Central memory CD4-positive, alpha-beta T cell (primary cell): ENCODE data around the gene COX4I2.
"Not testable (repeated sequence)": the region's sequence is repeated elsewhere in the genome, so short reads cannot be mapped to it uniquely, and the experiment has no call there.

Source experiments
- DNase-seq: peaks from one replicate; pipeline ENCODE4 v3.0.0; 2022

COX4I2 gene

GRCh38 chr20:31661625-31662371, 24.1 kb downstream of the COX4I2 start:
- peak; percentile 67 for DNase-seq

DNA sequence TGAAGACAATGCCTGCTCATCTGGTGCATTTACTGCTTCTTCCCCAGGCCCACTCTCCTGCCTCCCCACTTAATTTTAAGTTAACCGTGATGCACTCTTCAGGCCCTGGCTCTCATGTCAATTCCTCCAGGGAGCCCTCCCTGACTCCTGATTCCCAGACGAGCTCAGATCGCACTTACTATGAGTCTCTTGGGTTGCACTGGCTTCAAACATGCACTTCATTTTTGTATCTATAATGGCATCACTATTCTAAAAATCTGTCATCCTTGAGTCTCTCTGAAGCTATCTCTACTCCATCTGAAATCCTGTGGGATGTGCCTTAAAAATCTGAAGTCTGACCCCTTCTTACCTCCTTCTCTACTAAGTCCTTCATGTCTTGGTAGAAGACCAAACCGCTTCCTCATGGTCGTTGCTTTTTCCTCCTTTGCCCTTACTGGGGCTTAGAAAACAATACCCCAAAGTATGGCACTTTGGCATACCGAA, 24.7 kb downstream of the COX4I2 start:
- DNase-seq = no peak

DNA sequence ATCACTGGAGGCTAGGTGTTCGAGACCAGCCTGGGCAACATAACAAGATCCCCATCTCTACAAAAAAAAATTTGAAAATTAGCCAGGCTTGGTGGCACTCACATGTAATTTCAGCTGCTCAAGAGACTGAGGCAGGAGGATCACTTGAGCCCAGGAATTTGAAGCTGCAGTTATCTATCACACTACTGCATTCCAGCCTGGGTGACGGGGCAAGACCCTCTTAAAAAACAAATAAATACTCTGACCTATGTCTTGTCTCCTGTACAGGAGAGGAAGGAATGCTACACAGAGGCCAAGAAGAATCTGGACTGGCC, 25.8 kb downstream of the COX4I2 start:
- no peak for DNase-seq

DNA sequence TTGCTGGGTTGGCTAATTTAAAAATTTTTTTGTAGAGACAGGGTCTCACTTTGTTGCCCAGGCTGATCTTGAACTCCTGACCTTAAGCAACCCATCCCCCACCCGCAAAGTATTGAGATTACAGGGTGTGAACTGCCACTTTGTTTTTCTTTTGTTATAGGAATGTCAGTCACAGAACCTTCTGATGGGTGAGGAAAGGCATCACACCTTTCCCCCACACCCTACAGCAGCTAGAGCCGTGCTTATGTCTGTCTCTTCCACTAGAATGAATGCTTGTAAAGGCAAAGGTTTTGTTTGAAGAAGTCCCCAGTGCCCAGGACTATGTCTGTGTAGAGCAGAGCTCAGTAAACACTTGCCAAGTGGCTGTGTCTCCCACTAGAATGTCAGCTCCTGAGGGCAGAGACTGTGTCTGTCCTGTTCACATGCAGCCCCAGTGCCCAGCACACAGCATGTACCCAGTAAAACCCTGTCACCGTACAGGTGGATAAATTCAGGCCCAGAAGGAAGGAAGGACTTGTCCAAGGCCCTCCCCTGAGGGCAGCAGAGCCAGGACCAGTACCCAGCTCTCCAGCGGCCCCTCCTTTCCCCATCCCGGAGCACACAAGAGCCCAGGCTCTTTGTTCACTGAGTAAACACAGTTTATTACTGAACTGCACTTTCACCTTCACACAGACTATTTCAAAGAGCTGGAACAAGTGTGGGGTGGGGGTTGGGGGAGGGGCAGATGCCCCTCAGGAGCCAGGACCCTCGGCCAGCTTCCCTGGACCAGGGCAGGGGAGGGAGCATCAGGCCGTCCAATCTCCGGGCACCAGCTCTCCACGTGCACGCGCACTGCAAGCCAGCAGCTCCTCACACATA, 26.4 kb downstream of the COX4I2 start:
- no peak for DNase-seq

GRCh38 chr20:31664696-31665354, 27.1 kb downstream of the COX4I2 start:
- no peak for DNase-seq

DNA sequence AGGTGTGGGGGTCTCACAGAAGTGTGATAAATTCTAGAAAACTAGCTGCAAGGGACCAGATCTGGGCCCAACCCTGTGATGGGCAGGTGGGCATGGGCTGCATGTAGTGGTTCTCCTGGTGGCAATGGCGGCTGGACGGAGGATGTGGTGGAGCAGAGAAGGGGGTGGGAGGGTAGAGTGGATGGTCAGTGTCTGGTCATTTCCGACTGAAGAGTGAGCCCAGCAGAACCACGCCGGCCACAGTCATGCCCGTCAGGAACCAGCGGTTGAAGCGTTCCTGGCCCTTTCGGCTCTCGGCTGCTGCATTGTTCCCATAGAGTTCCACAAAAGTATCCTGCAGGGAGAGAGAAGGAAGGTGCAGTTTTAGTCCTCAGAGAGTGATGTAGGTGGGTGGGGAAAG, 28.0 kb downstream of the COX4I2 start:
- DNase-seq = no peak

GRCh38 chr20:31666258-31667042, 28.7 kb downstream of the COX4I2 start:
- peak; percentile 19 for DNase-seq

DNA sequence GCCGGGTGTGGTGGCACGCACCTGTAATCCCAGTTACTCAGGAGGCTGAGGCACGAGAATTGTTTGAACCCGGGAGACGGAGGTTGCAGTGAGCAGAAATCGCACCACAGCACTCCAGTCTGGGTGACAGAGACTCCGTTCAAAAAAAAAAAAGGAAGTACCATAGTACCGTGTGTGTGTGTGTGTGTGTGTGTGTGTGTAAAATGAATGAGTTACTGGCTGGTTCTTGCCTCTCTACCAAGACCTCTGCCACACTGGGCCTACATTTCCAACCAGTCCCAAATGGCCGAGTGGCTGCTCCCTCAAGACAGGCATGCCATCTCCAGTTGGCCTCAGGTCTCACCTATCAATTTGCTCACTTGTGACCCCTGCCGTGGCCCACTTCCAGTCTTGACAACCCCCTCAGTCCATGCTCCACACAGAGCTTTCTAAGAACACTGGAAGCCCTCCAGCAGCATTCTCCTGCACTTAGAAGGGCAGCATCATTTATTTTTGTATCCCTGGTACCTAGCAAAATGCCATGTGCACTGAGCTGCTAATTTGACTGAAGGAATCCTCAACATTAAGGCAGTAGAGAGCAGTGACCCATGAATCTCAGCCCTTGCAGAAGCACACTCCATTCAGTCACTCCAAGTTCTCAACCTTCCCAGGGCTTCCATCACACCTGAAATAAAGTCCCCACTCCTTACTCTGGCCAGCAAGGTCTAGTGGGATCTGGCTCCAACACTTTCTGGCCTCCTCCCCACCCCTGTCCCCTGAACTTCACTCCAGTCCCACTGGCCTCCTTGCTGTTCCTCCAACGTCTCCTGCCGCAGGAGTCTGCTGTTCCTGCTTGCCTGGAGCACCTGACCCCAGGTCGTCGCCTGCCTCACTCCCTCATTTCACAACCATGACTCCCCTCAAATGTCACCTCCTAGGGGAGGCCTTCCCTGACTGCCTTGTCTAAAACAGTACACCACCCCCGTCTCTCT, 29.9 kb downstream of the COX4I2 start:
- no peak for DNase-seq

GRCh38 chr20:31668944-31669343, 31.2 kb downstream of the COX4I2 start:
- not testable (repeated sequence) for DNase-seq

- DNase-seq = no peak
Measured at GRCh38 chr20:31669876-31670275, 32.2 kb downstream of the COX4I2 start.

DNA sequence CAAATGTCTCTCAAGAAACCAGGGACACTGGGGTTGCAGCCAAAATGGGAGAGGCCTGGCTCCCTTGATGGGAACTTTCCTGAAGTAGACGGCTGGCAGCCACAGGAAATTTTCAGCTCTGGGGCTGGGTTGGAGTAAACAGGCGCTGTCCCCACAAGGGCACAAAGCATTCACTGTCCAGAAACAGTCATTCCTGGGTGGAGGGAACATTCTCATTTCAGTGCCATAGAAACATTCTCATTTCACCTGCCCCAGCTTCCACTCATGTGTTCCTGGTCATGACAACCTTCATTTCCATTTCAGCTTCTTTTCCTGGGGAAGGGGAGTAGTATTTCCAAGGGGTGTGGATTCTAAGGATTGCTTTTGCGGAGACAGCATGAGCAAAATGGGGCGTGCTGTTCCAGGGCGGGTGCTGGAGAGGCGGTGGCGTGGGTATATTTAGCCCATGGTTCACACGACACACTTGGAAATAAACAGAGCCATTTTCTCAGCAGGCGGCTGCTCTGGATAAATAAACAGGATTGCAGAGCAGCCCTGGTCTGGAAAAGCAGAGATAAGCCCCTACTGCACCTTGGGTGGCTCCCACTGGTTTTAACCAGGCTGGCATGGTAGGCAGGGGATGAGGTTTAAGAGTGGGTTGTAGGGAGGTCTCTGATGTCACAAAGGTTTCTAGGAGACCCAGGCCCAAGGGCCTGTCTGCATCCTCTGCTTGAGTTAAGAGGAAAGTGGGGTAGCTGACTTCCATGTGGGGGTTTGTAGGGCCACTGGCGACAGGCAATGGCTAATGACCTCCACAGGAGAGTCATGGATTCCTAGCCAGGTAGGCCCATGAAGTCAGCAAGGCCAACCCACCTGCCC, 32.9 kb downstream of the COX4I2 start:
- DNase-seq = no peak

DNA sequence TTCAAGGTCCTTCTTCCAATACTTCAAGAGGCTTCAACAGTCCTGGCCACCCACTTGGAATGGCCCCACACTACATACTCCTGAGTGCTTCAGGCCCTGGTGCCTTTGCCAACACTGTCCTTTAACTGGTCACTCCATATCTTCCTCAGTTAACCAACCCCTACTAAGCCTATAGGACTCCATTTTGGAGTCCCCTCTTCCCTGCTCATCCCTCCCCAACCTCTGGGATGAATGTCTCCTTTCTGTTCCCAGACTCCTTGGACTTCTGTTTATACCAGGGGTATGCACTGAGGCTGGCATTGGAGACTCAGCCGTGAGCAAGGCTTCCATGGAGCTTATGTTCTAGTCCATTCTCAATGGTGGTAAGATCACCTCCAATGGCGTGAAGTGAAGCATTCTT, 33.6 kb downstream of the COX4I2 start:
- DNase-seq = no peak

GRCh38 chr20:31673435-31673834, 35.7 kb downstream of the COX4I2 start:
- DNase-seq = no peak

GRCh38 chr20:31673943-31674463, 36.3 kb downstream of the COX4I2 start:
- DNase-seq = no peak

DNA sequence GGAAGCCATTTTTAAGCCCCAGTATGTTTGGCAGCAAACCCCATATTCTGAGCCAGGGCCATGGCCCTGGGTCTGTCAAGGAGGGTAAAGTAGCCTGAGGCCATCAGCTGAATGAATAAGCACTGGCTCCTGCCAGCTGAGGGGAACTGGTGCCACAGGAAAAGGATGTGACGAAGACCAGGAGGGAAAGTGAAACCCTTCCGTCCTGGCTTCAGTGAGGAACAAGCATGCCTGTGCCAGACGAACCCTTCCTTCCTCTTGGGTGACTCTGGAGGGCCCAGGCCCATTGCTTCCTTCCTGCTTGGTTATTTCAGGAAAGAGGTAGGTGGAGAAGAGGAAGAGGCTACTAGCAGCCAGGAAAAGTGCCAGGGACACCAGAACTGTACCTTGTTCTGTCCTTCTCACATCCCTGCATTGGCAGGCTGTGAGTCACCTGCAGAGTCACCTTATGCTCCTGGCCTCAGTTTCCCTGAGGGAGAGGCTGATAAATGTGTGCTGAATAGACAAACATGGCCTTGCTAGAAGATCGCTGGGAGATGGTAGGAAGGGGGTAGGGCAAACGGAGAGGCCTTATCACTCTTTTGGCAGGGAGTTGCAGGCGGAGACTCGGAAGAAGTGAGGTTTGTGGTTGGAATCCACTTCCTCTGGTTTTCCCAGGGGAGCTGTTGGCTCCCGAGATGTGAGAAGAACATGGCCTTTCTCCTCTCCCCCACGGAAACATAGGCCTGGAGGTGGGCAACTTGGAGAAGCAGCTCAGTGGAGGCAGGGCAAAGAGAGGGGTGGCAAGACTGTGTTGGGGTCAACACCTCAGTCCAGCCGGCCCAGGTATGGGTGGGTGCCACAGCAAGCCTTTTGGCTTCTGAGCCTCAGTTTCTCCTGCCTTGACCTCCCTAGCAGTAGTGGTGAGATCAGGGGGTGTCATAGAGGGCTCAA, 37.4 kb downstream of the COX4I2 start:
- peak; percentile 60 for DNase-seq

DNA sequence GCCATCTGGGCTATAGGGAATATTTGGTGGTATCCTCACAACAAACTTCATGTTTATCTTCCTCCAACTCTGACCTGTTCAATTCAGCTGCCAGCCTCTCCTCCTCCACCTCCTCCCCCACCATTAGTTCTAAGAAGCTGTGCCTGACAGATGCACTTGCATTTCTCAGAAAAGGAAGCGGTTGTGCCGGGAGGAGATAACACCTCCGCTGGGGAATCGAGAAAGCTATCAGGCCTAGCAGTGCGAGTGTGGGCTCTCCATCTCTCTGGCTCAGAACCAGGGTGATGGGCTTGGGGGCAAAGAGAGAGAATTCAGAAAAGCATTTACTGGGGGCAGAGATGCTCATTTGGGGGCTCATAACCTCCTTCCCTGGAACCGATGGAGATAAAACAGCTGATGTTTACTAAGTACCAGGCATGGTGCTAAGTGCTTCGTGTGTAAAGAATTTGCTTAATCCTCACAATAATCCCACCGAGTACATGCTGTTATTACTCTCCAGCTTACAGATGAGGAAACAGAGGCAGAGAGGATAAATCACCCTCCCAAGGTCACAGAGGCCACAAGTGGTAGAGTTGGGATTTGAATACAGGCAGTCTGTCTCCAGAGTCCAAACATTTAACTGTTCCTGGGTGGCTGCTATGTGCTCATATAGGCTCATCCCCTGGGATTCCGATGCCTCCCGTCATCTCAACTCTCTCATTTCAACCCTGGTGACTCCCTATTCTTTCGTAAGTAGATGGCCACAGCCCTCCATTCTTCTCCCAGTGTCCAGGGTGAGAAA, 38.3 kb downstream of the COX4I2 start:
- peak; percentile 57 for DNase-seq

DNA sequence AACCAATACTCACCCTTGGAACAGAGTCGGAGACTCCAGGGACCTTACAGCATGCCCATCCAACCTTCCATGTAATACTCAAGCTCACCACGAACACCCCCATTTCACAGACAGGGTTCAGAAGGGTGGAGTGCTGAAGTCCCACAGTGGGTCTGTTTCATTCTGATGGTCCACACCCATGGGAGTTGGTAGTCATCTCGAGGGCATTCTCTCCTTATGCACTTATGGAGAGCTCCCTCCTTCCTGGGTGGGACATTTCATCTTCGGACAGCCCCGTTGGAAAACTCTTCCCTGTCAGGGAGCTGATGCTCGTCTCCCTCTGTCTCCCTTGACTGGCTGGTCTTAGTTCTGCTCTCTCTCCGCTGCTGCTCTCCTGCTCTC, 38.9 kb downstream of the COX4I2 start:
- DNase-seq = no peak

GRCh38 chr20:31677553-31678260, 40.0 kb downstream of the COX4I2 start:
- no peak for DNase-seq
